ENCODE measurements around the gene ZFYVE28.

ZFYVE28 gene

GRCh38 chr4:2302387-2303119, 115.9 kb downstream of the ZFYVE28 start:
- no peak for DNase-seq (ENCODE audit: low read depth)

GRCh38 chr4:2301806-2302205, 116.6 kb downstream of the ZFYVE28 start:
- DNase-seq (ENCODE audit: low read depth), result no peak

- no peak for DNase-seq (ENCODE audit: low read depth)
Observed at GRCh38 chr4:2301225-2301642, 117.2 kb downstream of the ZFYVE28 start.

GRCh38 chr4:2300431-2301224, 117.8 kb downstream of the ZFYVE28 start:
- no peak for DNase-seq (ENCODE audit: low read depth)

- no peak for DNase-seq (ENCODE audit: low read depth)
Observed at GRCh38 chr4:2299794-2300193, 118.7 kb downstream of the ZFYVE28 start.

- no peak for DNase-seq (ENCODE audit: low read depth)
Observed at GRCh38 chr4:2298532-2298991, 119.9 kb downstream of the ZFYVE28 start.

GRCh38 chr4:2297606-2298531, 120.6 kb downstream of the ZFYVE28 start:
- DNase-seq (ENCODE audit: low read depth), result no peak

GRCh38 chr4:2296631-2297601, 121.5 kb downstream of the ZFYVE28 start:
- no peak for DNase-seq (ENCODE audit: low read depth)

- DNase-seq (ENCODE audit: low read depth), result no peak
Observed at GRCh38 chr4:2295900-2296442, 122.5 kb downstream of the ZFYVE28 start.

- no peak for DNase-seq (ENCODE audit: low read depth)
Observed at GRCh38 chr4:2295500-2295899, 122.9 kb downstream of the ZFYVE28 start.

GRCh38 chr4:2292646-2293108, 125.8 kb downstream of the ZFYVE28 start:
- no peak for DNase-seq (ENCODE audit: low read depth)

- DNase-seq (ENCODE audit: low read depth), result no peak
Observed at GRCh38 chr4:2291705-2292645, 126.5 kb downstream of the ZFYVE28 start.

- peak; percentile 73 for DNase-seq (ENCODE audit: low read depth)
Observed at GRCh38 chr4:2290974-2291704, 127.3 kb downstream of the ZFYVE28 start.

GRCh38 chr4:2290488-2290887, 128.0 kb downstream of the ZFYVE28 start:
- DNase-seq (ENCODE audit: low read depth), result no peak

- DNase-seq (ENCODE audit: low read depth), result no peak
Observed at GRCh38 chr4:2289955-2290333, 128.5 kb downstream of the ZFYVE28 start.

- DNase-seq (ENCODE audit: low read depth), result no peak
Observed at GRCh38 chr4:2289311-2289954, 129.0 kb downstream of the ZFYVE28 start.

- DNase-seq (ENCODE audit: low read depth), result no peak
Observed at GRCh38 chr4:2288051-2288541, 130.3 kb downstream of the ZFYVE28 start.

- DNase-seq (ENCODE audit: low read depth), result no peak
Observed at GRCh38 chr4:2287594-2287915, 130.9 kb downstream of the ZFYVE28 start.

Measured in T-helper 22 cell (primary cell).